Transverse colon (tissue), 4 donors: ENCODE data around the gene HPX.

Experiments used
- CTCF ChIP-seq, 5 experiments: fragments of 200-600 bp in 3 of 5; fragments of 450-650 bp in 2 of 5; sonication (generic) in 3 of 5; IDR thresholded peaks; 1 replicate in 2 of 5; 2 replicates in 3 of 5; pipeline ENCODE4 v1.5.1; 2016 to 2017; ENCODE audit warnings: antibody characterized with exemption in 5 of 5, inconsistent platforms in 3 of 5, mild to moderate bottlenecking in 2 of 5, moderate library complexity in 1 of 5
- EP300 ChIP-seq: sonication (generic); formaldehyde crosslinking; IDR thresholded peaks from one replicate; pipeline ENCODE4 v1.6.1; 2017; ENCODE audit warnings: antibody characterized with exemption, low read depth
- POLR2A ChIP-seq: fragments of 450-650 bp; IDR thresholded peaks from one replicate; pipeline ENCODE4 v1.6.1; 2016; ENCODE audit warnings: antibody characterized with exemption, mild to moderate bottlenecking, moderate library complexity
- POLR2AphosphoS5 ChIP-seq, 3 donors: sonication (generic); formaldehyde crosslinking; IDR thresholded peaks; one replicate each; pipeline ENCODE4 v1.6.1; 2016; ENCODE audit warnings: antibody characterized with exemption in 3 of 3

- TF ChIP-seq POLR2A = no peak
- TF ChIP-seq CTCF (IDR thresholded peaks at IDR 0.05) = no peak
- TF ChIP-seq POLR2AphosphoS5 (IDR thresholded peaks at IDR 0.05) = no peak
- TF ChIP-seq EP300 = no peak
Observed at GRCh38 chr11:6452219-6452618, 11.4 kb upstream of the HPX start.
